K562 (cell line): Measurements from ENCODE around the gene VWC2. TPM values are rescaled to one million over a fixed set of nuclear protein-coding genes. Genes with fewer than 3 reads are reported as not detected.

ENCODE experiments used
- ATAC-seq: fragments of 200-7000 bp; cut with Tn5 transposase; 3 replicates; pipeline ENCODE4 v1.9.1; 2020; ENCODE audit warnings: moderate library complexity
- BruUV-seq: library from RNA; stranded (reverse); fragments of 400-500 nt; replicated peaks from 2 replicates; lab custom pipeline; 2021; lab: Mats Ljungman, UMichigan
- CTCF ChIA-PET: fragments of 300-600 bp; formaldehyde crosslinking; extraction: SDS; loops from one replicate; lab custom pipeline; 2021; ENCODE audit warnings: low intra/inter-chr PET ratio; lab: Yijun Ruan, JAX
- POLR2A ChIA-PET: fragments of 300-600, 350-650 bp; sonication (Branson Sonifier 250); formaldehyde crosslinking; extraction: SDS; loops from one replicate; lab custom pipeline; 2021; ENCODE audit warnings: antibody characterized with exemption, inconsistent platforms; lab: Yijun Ruan, JAX
- DNase-seq, 4 experiments: peaks; one replicate each; pipeline versions ENCODE4 v3.0.0 to v3.0.0-alpha.2; 2011 to 2018; ENCODE audit warnings: low spot score in 3 of 4, mixed read lengths in 3 of 4; ENCODE audit errors: extremely low read depth in 1 of 4
- FAIRE-seq: peaks from 2 replicates; lab custom pipeline; 2011; peaks lifted over from hg19 to GRCh38; lab: Jason Lieb, UNC
- H2AFZ ChIP-seq: 2 replicates; pipeline ENCODE4 v1.6.0; 2011; ENCODE audit warnings: low read depth, low read length, control low read depth, inconsistent platforms
- H3K27ac ChIP-seq: fragments of 200-600 bp; 3 replicates; pipeline ENCODE4 v1.8.0; 2011; ENCODE audit warnings: low read depth, mild to moderate bottlenecking, control low read depth, inconsistent platforms, low read length, moderate library complexity, mixed read lengths; ENCODE audit errors: extremely low read depth
- H3K27me3 ChIP-seq, 2 experiments: fragments of 300-600 bp in 1 of 2; 2 replicates in 1 of 2; 3 replicates in 1 of 2; pipeline versions ENCODE4 v1.6.0 to v1.8.0; 2011; ENCODE audit warnings: inconsistent platforms in 2 of 2, low read length in 2 of 2, mild to moderate bottlenecking in 1 of 2, mixed read lengths in 1 of 2, moderate library complexity in 1 of 2; ENCODE audit not compliant: control insufficient read depth in 2 of 2, insufficient read depth in 2 of 2
- H3K36me3 ChIP-seq: fragments of 300-600 bp; 3 replicates; pipeline ENCODE4 v1.8.0; 2011; ENCODE audit warnings: mild to moderate bottlenecking, low read length, inconsistent platforms; ENCODE audit not compliant: control insufficient read depth, insufficient read depth
- H3K4me1 ChIP-seq, 2 experiments: fragments of 200-600 bp in 1 of 2; replicated peaks in 1 of 2; 2 replicates in 1 of 2; 3 replicates in 1 of 2; pipeline versions ENCODE4 v1.5.1 to v1.8.0; 2011; ENCODE audit warnings: inconsistent platforms in 2 of 2, low read length in 2 of 2, mild to moderate bottlenecking in 1 of 2, mixed read lengths in 1 of 2, moderate library complexity in 1 of 2; ENCODE audit not compliant: control insufficient read depth in 2 of 2, insufficient read depth in 2 of 2
- H3K4me2 ChIP-seq: 2 replicates; pipeline ENCODE4 v1.6.1; 2011; ENCODE audit warnings: low read length, control low read depth, inconsistent platforms, mixed read lengths; ENCODE audit not compliant: insufficient read depth
- H3K4me3 ChIP-seq: fragments of 200-600 bp; sonication (generic), shearing (Covaris generic); 2 replicates; pipeline ENCODE4 v1.5.1; 2016; ENCODE audit warnings: control low read depth, inconsistent platforms
- H3K79me2 ChIP-seq: fragments of 200-600 bp; 3 replicates; pipeline ENCODE4 v1.8.0; 2011; ENCODE audit warnings: low read length, inconsistent platforms; ENCODE audit not compliant: control insufficient read depth, insufficient read depth
- H3K9ac ChIP-seq, 2 experiments: 2 replicates each; pipeline versions ENCODE4 v1.6.0 to v1.6.1; 2011; ENCODE audit warnings: low read depth in 2 of 2, low read length in 2 of 2, control low read depth in 1 of 2, inconsistent platforms in 1 of 2, mild to moderate bottlenecking in 1 of 2, mixed read lengths in 1 of 2; ENCODE audit not compliant: insufficient read depth in 1 of 2
- H3K9me1 ChIP-seq: one replicate; pipeline ENCODE4 v1.6.0; 2011; ENCODE audit warnings: inconsistent platforms, mild to moderate bottlenecking, low read length, moderate library complexity; ENCODE audit not compliant: control insufficient read depth, insufficient read depth
- H3K9me3 ChIP-seq: replicated peaks from 2 replicates; pipeline ENCODE4 v1.5.1; 2011; ENCODE audit warnings: low read depth, low read length, inconsistent platforms; ENCODE audit not compliant: control insufficient read depth, insufficient read depth
- H4K20me1 ChIP-seq: replicated peaks from 2 replicates; pipeline ENCODE4 v1.6.1; 2011; ENCODE audit warnings: low read length, inconsistent platforms, mixed read lengths; ENCODE audit not compliant: control insufficient read depth, insufficient read depth
- RREB1 ChIP-seq: fragments of 250-450 bp; sonication (Bioruptor Pico); IDR thresholded peaks from 2 replicates; pipeline ENCODE4 v1.4.0; 2020
- XRCC3 ChIP-seq: fragments of 450-650 bp; IDR thresholded peaks from 2 replicates; pipeline ENCODE4 v1.6.1; 2017; ENCODE audit warnings: mild to moderate bottlenecking, moderate library complexity
- WGBS: fragments of 100-300 bp; shearing (Covaris generic); methylation state at CpG from one replicate; pipeline ENCODE4 v1.1.6; 2016; ENCODE audit warnings: low coverage, mixed read lengths; ENCODE audit not compliant: insufficient coverage; ENCODE audit errors: missing lambda C conversion rate; 5-methylcytosine and 5-hydroxymethylcytosine counted together
- in situ Hi-C: fragments of 300-500 bp; cut with MboI; formaldehyde crosslinking; loops from 4 replicates; pipeline ENCODE4 v1.15.0; 2018; ENCODE audit warnings: inconsistent platforms, mixed read lengths
- intact Hi-C: fragments of 100-400 bp; cut with micrococcal nuclease; formaldehyde crosslinking; loops from 2 replicates; pipeline ENCODE4 v1.14.2; 2022
- polyA plus RNA-seq, 8 experiments: library from polyadenylated mRNA; depleted of rRNA in 4 of 8; stranded (reverse) in 5 of 8; unstranded in 3 of 8; fragments of >200 nt; fragmentation: Nextera tagmentation in 2 of 8; fragmentation: Illumina TruSeq in 1 of 8; extraction: Ambion mirVana in 2 of 8; extraction: Trizol in 1 of 8; gene quantifications; 2 replicates each; pipeline versions ENCODE4 v1.2.1 to v1.2.3, GENCODE V29; 2011 to 2014; ENCODE audit warnings: inconsistent platforms in 1 of 8, missing spikeins in 1 of 8
- total RNA-seq, 7 experiments: library from RNA; depleted of rRNA in 6 of 7; stranded (reverse); fragments of >200 nt in 6 of 7; fragmentation: Illumina TruSeq in 2 of 7; extraction: Trizol in 2 of 7; gene quantifications; 2 replicates each; pipeline versions ENCODE4 v1.2.1 to v1.2.3, GENCODE V29; 2011 to 2021; ENCODE audit warnings: low replicate concordance in 1 of 7
- TF ChIP-seq, protein P1 (sequence below): sonication (generic); IDR thresholded peaks from 2 replicates; pipeline ENCODE4 v1.6.1; 2016

VWC2 gene
- total and polyA plus RNA-seq, 9 of the 15 experiments (the other 6 are each of a cell fraction or from before 2014, with no cell fraction given): not detected

DNA sequence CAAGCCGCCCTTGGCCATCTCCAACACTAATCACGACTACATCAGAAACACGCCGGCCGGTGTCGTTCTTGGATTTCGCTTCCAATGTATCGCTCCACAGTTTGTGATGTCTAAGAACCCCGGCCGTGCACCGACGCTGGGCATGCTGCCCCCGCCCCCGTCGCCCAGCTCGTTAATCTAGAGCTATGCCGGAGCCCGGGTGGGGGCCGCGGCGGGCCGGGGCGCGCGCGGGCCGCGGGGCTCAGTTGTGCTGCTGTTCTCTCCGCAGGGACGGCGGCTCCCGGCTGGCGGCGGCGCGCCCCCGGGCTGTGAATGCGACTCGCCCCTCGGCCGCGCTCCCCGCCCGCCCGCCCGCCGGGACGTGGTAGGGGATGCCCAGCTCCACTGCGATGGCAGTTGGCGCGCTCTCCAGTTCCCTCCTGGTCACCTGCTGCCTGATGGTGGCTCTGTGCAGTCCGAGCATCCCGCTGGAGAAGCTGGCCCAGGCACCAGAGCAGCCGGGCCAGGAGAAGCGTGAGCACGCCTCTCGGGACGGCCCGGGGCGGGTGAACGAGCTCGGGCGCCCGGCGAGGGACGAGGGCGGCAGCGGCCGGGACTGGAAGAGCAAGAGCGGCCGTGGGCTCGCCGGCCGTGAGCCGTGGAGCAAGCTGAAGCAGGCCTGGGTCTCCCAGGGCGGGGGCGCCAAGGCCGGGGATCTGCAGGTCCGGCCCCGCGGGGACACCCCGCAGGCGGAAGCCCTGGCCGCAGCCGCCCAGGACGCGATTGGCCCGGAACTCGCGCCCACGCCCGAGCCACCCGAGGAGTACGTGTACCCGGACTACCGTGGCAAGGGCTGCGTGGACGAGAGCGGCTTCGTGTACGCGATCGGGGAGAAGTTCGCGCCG is 1.9 kb downstream of the VWC2 start:
- no peak overlapping the region for H3K9ac ChIP-seq
- H4K20me1 ChIP-seq: no peaks in the 10 kb centered on the region
- no peaks in the 10 kb centered on the region for H3K9me3 ChIP-seq
- H3K79me2 ChIP-seq: no peaks in the 10 kb centered on the region
- FAIRE-seq (no peak), DNase-seq (no peak), ATAC-seq (no peak)
- H3K4me2 ChIP-seq: no peak overlapping the region
- H3K27me3 ChIP-seq: no peaks in the 10 kb centered on the region; a peak in 1 of 5 replicates
- 6% methylated on average over 47 of the region's 106 CpGs for WGBS
- no peak overlapping the region for H3K27ac ChIP-seq
- H3K9me1 ChIP-seq: no peaks in the 10 kb centered on the region
- TF ChIP-seq, protein P1, sequence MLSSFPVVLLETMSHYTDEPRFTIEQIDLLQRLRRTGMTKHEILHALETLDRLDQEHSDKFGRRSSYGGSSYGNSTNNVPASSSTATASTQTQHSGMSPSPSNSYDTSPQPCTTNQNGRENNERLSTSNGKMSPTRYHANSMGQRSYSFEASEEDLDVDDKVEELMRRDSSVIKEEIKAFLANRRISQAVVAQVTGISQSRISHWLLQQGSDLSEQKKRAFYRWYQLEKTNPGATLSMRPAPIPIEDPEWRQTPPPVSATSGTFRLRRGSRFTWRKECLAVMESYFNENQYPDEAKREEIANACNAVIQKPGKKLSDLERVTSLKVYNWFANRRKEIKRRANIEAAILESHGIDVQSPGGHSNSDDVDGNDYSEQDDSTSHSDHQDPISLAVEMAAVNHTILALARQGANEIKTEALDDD: no peak
- TF ChIP-seq XRCC3 (no peak), RREB1 (CRISPR knock-in tag) (no peak)
- H3K4me1 ChIP-seq: no peaks in the 10 kb centered on the region
- BruUV-seq: no TSS peak
- intact Hi-C loops (no loop called here), in situ Hi-C loops (no loop called here)
- ChIA-PET POLR2A (no interaction called here), CTCF (no interaction called here)
- H3K4me3 ChIP-seq: no peak overlapping the region
- H3K36me3 ChIP-seq: no peaks in the 10 kb centered on the region
- H2AFZ ChIP-seq: no peak overlapping the region
